Mesendoderm (in vitro differentiated cells): ENCODE data around the gene CMTM8.
"Not testable (repeated sequence)": the region's sequence is repeated elsewhere in the genome, so short reads cannot be mapped to it uniquely, and the experiment has no call there.

Experiments used
- DNase-seq: peaks from one replicate; pipeline ENCODE4 v3.0.0; 2013
- H2AK5ac ChIP-seq: 2 replicates; pipeline ENCODE4 v1.6.1; 2013; ENCODE audit warnings: low read length, inconsistent platforms
- H2BK120ac ChIP-seq: 2 replicates; pipeline ENCODE4 v1.6.1; 2013; ENCODE audit warnings: low read depth, mild to moderate bottlenecking, low read length, moderate library complexity, mixed read lengths
- H2BK15ac ChIP-seq: replicated peaks from 2 replicates; pipeline ENCODE4 v1.6.1; 2013; ENCODE audit warnings: low read depth, mild to moderate bottlenecking, moderate library complexity
- H2BK5ac ChIP-seq: 2 replicates; pipeline ENCODE4 v1.6.1; 2013; ENCODE audit warnings: low read length, inconsistent platforms
- H3K18ac ChIP-seq: 2 replicates; pipeline ENCODE4 v1.6.1; 2013; ENCODE audit warnings: mild to moderate bottlenecking, low read length, mixed read lengths
- H3K23ac ChIP-seq: one replicate; pipeline ENCODE4 v1.6.1; 2013; ENCODE audit warnings: low read length
- H3K27ac ChIP-seq: 2 replicates; pipeline ENCODE4 v1.5.1; 2013; ENCODE audit warnings: low read depth, mild to moderate bottlenecking, inconsistent platforms, low read length, moderate library complexity
- H3K27me3 ChIP-seq: 2 replicates; pipeline ENCODE4 v1.6.1; 2013; ENCODE audit warnings: low read length, control low read depth, mild to moderate bottlenecking, inconsistent platforms; ENCODE audit not compliant: insufficient read depth, poor library complexity
- H3K36me3 ChIP-seq: 2 replicates; pipeline ENCODE4 v1.6.1; 2013; ENCODE audit warnings: low read length, inconsistent platforms; ENCODE audit not compliant: control insufficient read depth, insufficient read depth
- H3K4ac ChIP-seq: one replicate; pipeline ENCODE4 v1.6.1; 2013; ENCODE audit warnings: low read depth, mild to moderate bottlenecking, low read length, moderate library complexity
- H3K4me1 ChIP-seq: 2 replicates; pipeline ENCODE4 v1.6.1; 2013; ENCODE audit warnings: low read depth, low read length, inconsistent platforms; ENCODE audit not compliant: control insufficient read depth
- H3K4me2 ChIP-seq: 2 replicates; pipeline ENCODE4 v1.6.1; 2013; ENCODE audit warnings: low read length
- H3K4me3 ChIP-seq: 2 replicates; pipeline ENCODE4 v1.5.1; 2013; ENCODE audit warnings: mild to moderate bottlenecking, low read length
- H3K56ac ChIP-seq: one replicate; pipeline ENCODE4 v1.6.1; 2013; ENCODE audit warnings: low read length
- H3K79me1 ChIP-seq: 2 replicates; pipeline ENCODE4 v1.6.1; 2013; ENCODE audit warnings: low read length, inconsistent platforms
- H3K79me2 ChIP-seq: 2 replicates; pipeline ENCODE4 v1.6.1; 2013; ENCODE audit warnings: mild to moderate bottlenecking, low read length; ENCODE audit not compliant: control insufficient read depth, insufficient read depth
- H3K9ac ChIP-seq: 2 replicates; pipeline ENCODE4 v1.6.1; 2013; ENCODE audit warnings: low read length, inconsistent platforms
- H4K5ac ChIP-seq: one replicate; pipeline ENCODE4 v1.6.1; 2013; ENCODE audit warnings: low read length
- H4K8ac ChIP-seq: one replicate; pipeline ENCODE4 v1.6.1; 2013; ENCODE audit warnings: low read depth, mild to moderate bottlenecking, control low read depth, low read length, moderate library complexity
- WGBS: extraction: QIAGEN DNeasy Blood & Tissue Kit; methylation state at CpG from one replicate; pipeline ENCODE4 v1.1.7; 2013; ENCODE audit warnings: low lambda C conversion rate, missing lambda C conversion rate; ENCODE audit not compliant: insufficient coverage; ENCODE audit errors: extremely low coverage; 5-methylcytosine and 5-hydroxymethylcytosine counted together

CMTM8 gene

GRCh38 chr3:32381922-32382321, 143.4 kb downstream of the CMTM8 start:
- H4K8ac ChIP-seq, result no peak overlapping the region
- no peak for DNase-seq
- H3K4me3 ChIP-seq, result no peak overlapping the region
- H2AK5ac ChIP-seq, result no peak overlapping the region
- H3K4ac ChIP-seq, result no peak overlapping the region
- H2BK120ac ChIP-seq, result no peak overlapping the region
- H2BK15ac ChIP-seq, result no peak overlapping the region
- H3K56ac ChIP-seq, result no peak overlapping the region
- H3K18ac ChIP-seq, result no peak overlapping the region
- no peak overlapping the region for H3K27ac ChIP-seq
- peaks cover 4% of the 10 kb centered on the region for H3K4me1 ChIP-seq
- no peak overlapping the region for H3K4me2 ChIP-seq
- no peaks in the 10 kb centered on the region for H3K36me3 ChIP-seq
- WGBS, result no CpG with 5 or more reads among the region's 7 CpGs
- H3K27me3 ChIP-seq, result no peaks in the 10 kb centered on the region
- H3K79me2 ChIP-seq, result no peaks in the 10 kb centered on the region
- H2BK5ac ChIP-seq, result no peak overlapping the region
- H3K23ac ChIP-seq, result no peak overlapping the region
- H3K79me1 ChIP-seq, result no peaks in the 10 kb centered on the region
- no peak overlapping the region for H4K5ac ChIP-seq
- H3K9ac ChIP-seq, result no peak overlapping the region

GRCh38 chr3:32383136-32383711, 144.7 kb downstream of the CMTM8 start:
- no peaks in the 10 kb centered on the region for H3K79me1 ChIP-seq
- H3K36me3 ChIP-seq, result no peaks in the 10 kb centered on the region
- H3K4ac ChIP-seq, result no peak overlapping the region
- H3K4me1 ChIP-seq, result peaks cover 4% of the 10 kb centered on the region
- no peak overlapping the region for H3K18ac ChIP-seq
- H2BK120ac ChIP-seq, result no peak overlapping the region
- no peaks in the 10 kb centered on the region for H3K27me3 ChIP-seq
- no peak overlapping the region for H3K9ac ChIP-seq
- H3K23ac ChIP-seq, result no peak overlapping the region
- no peak overlapping the region for H3K4me3 ChIP-seq
- no peak overlapping the region for H2BK5ac ChIP-seq
- peak; percentile 53 for DNase-seq
- H2AK5ac ChIP-seq, result no peak overlapping the region
- H3K27ac ChIP-seq, result no peak overlapping the region
- no peak overlapping the region for H4K5ac ChIP-seq
- H2BK15ac ChIP-seq, result no peak overlapping the region
- no peak overlapping the region for H3K56ac ChIP-seq
- no peak overlapping the region for H3K4me2 ChIP-seq
- H4K8ac ChIP-seq, result no peak overlapping the region
- H3K79me2 ChIP-seq, result no peaks in the 10 kb centered on the region
- WGBS, result no CpG with 5 or more reads among the region's 2 CpGs

GRCh38 chr3:32384938-32385337, 146.5 kb downstream of the CMTM8 start:
- H3K27me3 ChIP-seq, result no peaks in the 10 kb centered on the region
- H2AK5ac ChIP-seq, result no peak overlapping the region
- H3K4me3 ChIP-seq, result no peak overlapping the region
- no peaks in the 10 kb centered on the region for H3K36me3 ChIP-seq
- no peaks in the 10 kb centered on the region for H3K79me2 ChIP-seq
- H2BK15ac ChIP-seq, result no peak overlapping the region
- H3K4ac ChIP-seq, result no peak overlapping the region
- H3K4me1 ChIP-seq, result peaks cover 4% of the 10 kb centered on the region
- no peak overlapping the region for H2BK5ac ChIP-seq
- H3K4me2 ChIP-seq, result no peak overlapping the region
- no peak overlapping the region for H3K9ac ChIP-seq
- H2BK120ac ChIP-seq, result no peak overlapping the region
- no peak overlapping the region for H3K23ac ChIP-seq
- no peak overlapping the region for H3K27ac ChIP-seq
- WGBS, result no CpG with 5 or more reads among the region's 5 CpGs
- peak; percentile 89 for DNase-seq
- no peak overlapping the region for H4K5ac ChIP-seq
- no peak overlapping the region for H4K8ac ChIP-seq
- H3K56ac ChIP-seq, result no peak overlapping the region
- no peaks in the 10 kb centered on the region for H3K79me1 ChIP-seq
- H3K18ac ChIP-seq, result no peak overlapping the region

GRCh38 chr3:32387512-32387911, 149.0 kb downstream of the CMTM8 start:
- Histone ChIP-seq H3K4ac (no peak overlapping the region), H2BK5ac (no peak overlapping the region), H2AK5ac (no peak overlapping the region), H3K4me2 (no peak overlapping the region), H3K4me1 (peaks cover 4% of the 10 kb centered on the region), H3K36me3 (no peaks in the 10 kb centered on the region), H4K5ac (no peak overlapping the region), H4K8ac (no peak overlapping the region), H3K23ac (no peak overlapping the region), H3K27me3 (no peaks in the 10 kb centered on the region), H3K27ac (no peak overlapping the region), H3K4me3 (no peak overlapping the region), H2BK15ac (no peak overlapping the region), H3K56ac (no peak overlapping the region), H3K79me2 (peaks cover under 1% of the 10 kb centered on the region), H2BK120ac (no peak overlapping the region), H3K9ac (no peak overlapping the region), H3K18ac (no peak overlapping the region), H3K79me1 (no peaks in the 10 kb centered on the region)
- WGBS, result no CpG with 5 or more reads among the region's 2 CpGs
- no peak for DNase-seq

GRCh38 chr3:32389577-32389976, 151.1 kb downstream of the CMTM8 start:
- H4K8ac ChIP-seq, H3K4ac ChIP-seq, H3K23ac ChIP-seq, H3K4me3 ChIP-seq, H3K56ac ChIP-seq, H2BK5ac ChIP-seq, H3K27ac ChIP-seq, H3K18ac ChIP-seq, H3K4me2 ChIP-seq, H3K4me1 ChIP-seq, H2BK120ac ChIP-seq, H3K27me3 ChIP-seq, H2BK15ac ChIP-seq, H2AK5ac ChIP-seq, H4K5ac ChIP-seq, H3K79me1 ChIP-seq, H3K9ac ChIP-seq, DNase-seq, H3K36me3 ChIP-seq: not testable (repeated sequence)
- peaks cover 18% of the 10 kb centered on the region for H3K79me2 ChIP-seq
- no CpG with 5 or more reads among the region's 2 CpGs for WGBS
